GM18499 (cell line): ENCODE results near the gene MYF5.

ENCODE experiments used
- ATAC-seq: cut with Tn5 transposase; IDR thresholded peaks from one replicate; pipeline ENCODE4 v1.9.1; 2021; ENCODE audit warnings: moderate number of reproducible peaks; ENCODE audit not compliant: insufficient read depth, unreplicated experiment

Gene MYF5

GRCh38 chr12:80707126-80707829, 9.4 kb upstream of the MYF5 start, which contains the start of gene MYF6:
Gene MYF6 (plus strand): TSS chr12:80707634. CDS start chr12:80707720, 86 bp downstream.
- no peak for ATAC-seq

DNA sequence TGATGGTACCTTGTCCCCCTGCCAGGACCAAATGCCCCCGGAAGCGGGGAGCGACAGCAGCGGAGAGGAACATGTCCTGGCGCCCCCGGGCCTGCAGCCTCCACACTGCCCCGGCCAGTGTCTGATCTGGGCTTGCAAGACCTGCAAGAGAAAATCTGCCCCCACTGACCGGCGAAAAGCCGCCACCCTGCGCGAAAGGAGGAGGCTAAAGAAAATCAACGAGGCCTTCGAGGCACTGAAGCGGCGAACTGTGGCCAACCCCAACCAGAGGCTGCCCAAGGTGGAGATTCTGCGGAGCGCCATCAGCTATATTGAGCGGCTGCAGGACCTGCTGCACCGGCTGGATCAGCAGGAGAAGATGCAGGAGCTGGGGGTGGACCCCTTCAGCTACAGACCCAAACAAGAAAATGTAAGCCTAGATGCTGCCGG, 8.9 kb upstream of the MYF5 start:
- no peak for ATAC-seq

DNA sequence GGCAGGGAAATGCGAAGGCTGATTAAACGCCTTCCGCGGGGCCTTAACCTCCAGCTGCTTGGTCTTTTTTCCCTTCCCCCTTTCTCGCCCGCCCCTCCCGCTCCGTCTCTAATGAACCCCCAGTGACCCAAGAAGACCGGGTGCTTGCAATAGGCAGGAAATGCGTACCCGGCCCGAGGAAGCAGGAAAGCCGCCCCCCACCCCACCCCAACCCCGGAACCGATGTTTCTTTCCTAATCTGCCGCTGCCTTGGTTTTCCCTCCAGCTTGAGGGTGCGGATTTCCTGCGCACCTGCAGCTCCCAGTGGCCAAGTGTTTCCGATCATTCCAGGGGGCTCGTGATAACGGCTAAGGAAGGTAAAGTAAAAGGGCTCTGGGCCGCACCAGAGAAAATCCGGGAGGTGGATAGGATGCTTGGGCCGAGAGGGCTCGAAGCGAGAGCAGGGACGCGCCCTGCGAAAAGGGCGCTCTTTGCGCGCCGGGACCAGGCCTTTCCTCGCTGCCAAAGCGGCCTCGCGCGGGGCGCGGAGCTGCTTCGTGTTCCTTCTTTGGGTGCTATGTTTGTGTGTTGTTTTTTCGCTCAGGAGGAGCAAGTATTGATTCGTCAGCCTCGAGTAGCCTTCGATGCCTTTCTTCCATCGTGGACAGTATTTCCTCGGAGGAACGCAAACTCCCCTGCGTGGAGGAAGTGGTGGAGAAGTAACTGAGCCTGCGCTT, 8.3 kb upstream of the MYF5 start:
- ATAC-seq, result no peak

GRCh38 chr12:80708975-80709328, 7.8 kb upstream of the MYF5 start:
- ATAC-seq, result no peak

- no peak for ATAC-seq
These were observed 6.6 kb upstream of the MYF5 start for GRCh38 chr12:80709811-80710726.

GRCh38 chr12:80710727-80711449, 5.8 kb upstream of the MYF5 start:
- ATAC-seq, result no peak

DNA sequence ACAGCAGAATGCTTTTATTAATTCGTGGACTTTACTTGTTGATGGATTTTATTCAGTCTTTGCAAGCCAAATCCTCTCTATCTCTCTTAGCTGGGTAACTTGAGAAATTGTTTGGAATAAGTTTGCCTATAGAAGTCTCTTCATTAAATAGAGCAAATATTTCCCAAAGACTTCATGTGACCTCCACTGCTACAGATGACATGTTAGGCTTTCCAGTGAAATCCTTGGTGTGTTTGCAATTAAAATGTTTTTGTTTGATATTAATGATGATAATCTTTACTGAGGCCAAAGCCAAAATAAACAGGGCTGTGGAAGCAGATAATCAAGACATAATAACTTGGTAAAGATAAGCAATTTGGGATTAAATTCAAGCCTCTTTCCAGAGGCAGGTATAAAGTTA, 4.8 kb upstream of the MYF5 start:
- ATAC-seq, result no peak

DNA sequence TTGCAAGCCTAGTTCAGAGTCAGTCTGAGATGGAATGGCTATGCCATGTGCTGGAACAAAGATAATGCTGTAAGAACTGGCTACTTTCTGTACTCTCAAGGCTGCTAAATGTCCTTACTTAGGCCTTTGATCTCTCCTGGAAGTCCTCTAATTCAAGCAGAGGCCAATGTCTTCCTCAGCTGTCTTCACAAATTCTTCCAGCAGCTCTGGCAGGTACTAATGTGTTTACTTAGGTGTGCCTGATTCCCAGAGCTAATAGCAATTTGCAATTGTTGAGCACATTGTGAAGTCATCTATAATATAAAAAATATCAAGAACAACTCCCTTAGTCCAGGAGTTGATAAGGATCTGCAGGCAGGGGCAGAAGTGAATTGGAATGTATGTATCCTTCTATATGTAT, 3.8 kb upstream of the MYF5 start:
- ATAC-seq, result no peak

- ATAC-seq, result no peak
These were observed 3.3 kb upstream of the MYF5 start for GRCh38 chr12:80713419-80713818.

- no peak for ATAC-seq
These were observed 2.7 kb upstream of the MYF5 start for GRCh38 chr12:80714055-80714454.

DNA sequence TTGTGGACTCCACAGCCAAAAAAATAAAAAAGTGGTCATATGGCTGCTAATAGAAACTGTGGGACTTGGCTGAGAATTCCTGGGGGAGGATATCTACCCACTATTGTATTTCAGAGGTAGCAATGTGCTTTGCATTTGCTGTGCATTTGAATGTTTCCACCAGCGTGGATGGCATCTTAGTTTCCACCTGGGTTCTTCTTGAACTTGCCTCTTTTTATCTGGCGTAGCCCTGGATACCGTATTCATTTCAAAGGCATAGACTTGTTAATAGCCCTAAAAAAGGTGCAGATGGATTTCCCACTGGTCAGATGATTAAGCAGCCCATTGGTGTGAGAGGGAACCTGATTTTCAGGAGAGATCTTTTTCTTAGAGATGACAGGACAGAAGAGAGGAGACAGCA, 1.9 kb upstream of the MYF5 start:
- no peak for ATAC-seq

GRCh38 chr12:80715713-80716249, 931 bp upstream of the MYF5 start:
- no peak for ATAC-seq

DNA sequence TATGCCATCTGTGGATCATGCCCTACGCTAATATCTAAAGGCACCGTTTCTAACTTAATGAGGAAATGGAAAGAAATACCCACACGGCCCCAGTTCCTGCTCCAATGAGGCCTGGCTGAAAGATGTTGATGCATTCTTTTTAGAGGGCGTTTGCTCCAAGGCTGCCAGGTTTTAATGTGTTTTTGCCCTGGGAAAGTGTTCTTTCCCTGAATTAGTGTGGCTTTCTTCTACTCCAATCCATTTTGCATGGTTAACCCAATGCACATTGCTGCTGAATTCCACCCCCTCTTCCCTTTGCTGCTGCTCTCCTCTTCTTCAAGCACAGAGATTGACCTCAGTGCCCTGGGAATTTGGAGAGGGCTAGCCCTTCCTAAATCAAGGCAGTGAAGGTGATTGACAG, 1.1 kb downstream of the MYF5 start:
- ATAC-seq, result no peak

DNA sequence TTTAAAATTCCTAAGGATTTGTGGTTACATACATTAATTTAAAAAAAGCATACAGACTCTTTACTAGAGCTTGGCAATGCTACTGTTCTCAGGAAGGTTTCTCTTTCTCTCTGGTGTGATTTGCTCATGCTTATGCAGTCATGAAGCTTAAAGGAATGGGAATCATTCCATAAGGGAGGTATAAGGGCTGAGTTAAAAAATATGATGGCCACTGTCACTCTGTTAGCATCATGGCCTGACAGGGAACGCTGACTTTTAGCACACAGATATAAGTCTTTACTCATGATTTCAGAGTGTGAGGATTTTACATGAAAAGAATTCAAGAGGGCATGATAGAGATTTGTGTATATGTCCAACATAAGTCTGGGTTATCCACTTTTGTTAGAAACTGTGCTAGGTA, 3.8 kb downstream of the MYF5 start:
- ATAC-seq, result no peak

GRCh38 chr12:80721326-80721725, 4.6 kb downstream of the MYF5 start:
- ATAC-seq, result no peak

DNA sequence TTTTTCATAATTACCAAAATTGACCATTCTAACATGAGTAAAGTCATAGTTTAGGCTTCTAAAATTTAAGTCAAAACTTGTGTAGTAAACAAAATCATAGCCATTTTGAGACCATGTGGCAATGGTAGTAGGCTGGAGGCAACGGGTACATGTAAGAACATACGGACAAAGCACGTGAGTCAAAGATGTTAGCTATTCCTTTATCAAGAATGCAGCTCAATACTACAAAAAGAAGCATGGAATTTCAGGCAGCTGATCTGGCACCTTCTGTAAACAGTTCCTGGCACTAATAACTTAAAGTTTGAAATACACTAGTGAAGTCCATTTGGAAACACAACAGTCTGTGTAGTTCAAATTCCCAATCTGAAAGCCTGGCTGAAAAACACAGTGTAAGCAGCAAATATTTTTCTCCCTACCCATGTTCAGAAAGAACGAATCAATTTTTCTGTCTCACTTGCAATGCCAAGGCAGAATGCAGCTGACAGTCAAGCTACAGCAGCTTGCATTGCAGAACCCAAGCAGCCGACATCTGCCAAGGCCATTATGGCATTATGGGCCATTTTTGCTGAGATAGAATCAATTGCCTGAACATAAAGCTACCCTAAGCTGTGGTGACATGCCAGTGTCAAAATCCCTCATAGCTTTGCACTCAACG, 29.3 kb downstream of the MYF5 start:
- ATAC-seq, result no peak

DNA sequence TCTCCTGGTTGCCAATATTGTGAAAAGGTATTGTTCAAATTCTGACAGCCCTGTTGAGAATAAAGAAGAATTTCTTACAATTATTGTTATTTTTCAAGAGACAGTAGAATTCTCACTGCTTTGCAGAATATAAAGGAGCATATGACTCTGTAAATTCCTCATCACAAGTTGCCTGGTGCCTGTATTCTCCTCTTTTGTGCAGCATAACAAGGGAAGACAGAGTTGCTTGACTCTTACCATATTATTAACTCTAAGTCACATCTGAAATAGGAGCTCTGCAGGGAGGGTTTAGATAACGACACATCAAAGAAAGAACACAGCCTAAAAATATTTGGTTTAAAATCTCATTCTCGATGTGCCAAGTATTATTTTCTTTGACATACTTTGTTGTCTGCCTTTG, 31.1 kb downstream of the MYF5 start:
- ATAC-seq, result no peak

GRCh38 chr12:80749456-80749855, 32.7 kb downstream of the MYF5 start:
- no peak for ATAC-seq

DNA sequence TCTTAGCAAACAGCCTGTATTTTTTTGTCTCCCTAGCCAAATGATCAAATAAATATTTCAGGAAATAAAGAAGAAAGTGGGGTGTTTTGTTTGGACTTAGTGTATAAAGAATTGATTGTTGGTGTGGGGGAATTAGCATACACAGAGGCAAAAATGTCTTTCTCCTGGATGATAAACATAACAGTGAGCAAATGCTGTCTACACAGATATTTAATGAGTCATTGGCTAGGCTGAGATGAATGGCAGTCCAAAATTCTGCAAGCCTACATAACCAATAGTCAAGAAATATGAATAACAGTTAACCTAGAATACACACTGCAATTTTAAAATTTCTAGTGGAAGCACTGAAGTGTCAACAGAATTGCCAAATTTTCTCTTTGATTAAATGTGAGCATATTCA, 35.8 kb downstream of the MYF5 start:
- no peak for ATAC-seq

GRCh38 chr12:80754274-80754673, 37.6 kb downstream of the MYF5 start:
- no peak for ATAC-seq
